Prostate gland (tissue), 2 donors: Measurements from ENCODE around the gene ASB18.

Experiments
- CTCF ChIP-seq, 4 experiments: fragments of 200-600 bp in 2 of 4; fragments of 450-650 bp in 2 of 4; sonication (generic) in 2 of 4; IDR thresholded peaks; 1 replicate in 3 of 4; 2 replicates in 1 of 4; pipeline ENCODE4 v1.5.1; 2016 to 2019; ENCODE audit warnings: antibody characterized with exemption in 4 of 4, mild to moderate bottlenecking in 2 of 4, moderate library complexity in 2 of 4
- POLR2A ChIP-seq: fragments of 450-650 bp; IDR thresholded peaks from one replicate; pipeline ENCODE4 v1.6.1; 2016; ENCODE audit warnings: antibody characterized with exemption, mild to moderate bottlenecking

DNA sequence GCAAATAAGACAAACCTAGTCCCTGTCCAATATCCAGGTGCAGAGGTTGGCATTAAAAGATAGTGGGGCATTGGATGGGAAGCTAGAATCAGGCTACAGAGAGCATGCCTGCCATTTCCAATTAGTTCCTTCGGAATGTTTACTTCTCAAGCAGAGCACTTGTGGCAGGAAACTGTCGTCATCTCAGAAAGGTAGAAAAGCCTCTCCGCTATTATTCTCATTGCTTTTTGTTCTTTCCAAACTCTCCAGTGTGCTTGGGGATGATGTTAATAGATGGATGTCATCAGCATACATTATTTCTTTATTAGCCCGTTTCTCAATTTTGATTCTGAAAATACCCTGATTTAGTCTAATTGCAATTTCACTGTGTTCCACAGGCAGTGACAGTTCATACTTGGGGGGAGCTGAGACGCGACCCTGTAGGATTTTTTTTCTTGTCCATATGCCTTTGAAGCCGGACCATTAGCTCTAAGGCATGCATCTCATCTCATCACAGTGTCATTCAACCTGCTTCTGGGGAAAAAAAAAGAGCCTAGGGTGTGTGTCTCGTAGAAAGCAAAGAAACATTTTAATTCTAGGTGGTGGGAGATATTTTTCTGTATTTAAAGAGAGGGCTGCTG lies 7.7 kb downstream of the ASB18 start:
- no peak for TF ChIP-seq POLR2A
- no peak for TF ChIP-seq CTCF (IDR thresholded peaks at IDR 0.05)
